Dermis blood vessel endothelial cell (primary cell): Measurements from ENCODE around the gene AVL9. TPM values are rescaled to one million over a fixed set of nuclear protein-coding genes. Genes with fewer than 3 reads are reported as not detected.
"Not testable (repeated sequence)": the region's sequence is repeated elsewhere in the genome, so short reads cannot be mapped to it uniquely, and the experiment has no call there.

ENCODE experiments used
- DNase-seq: peaks from one replicate; pipeline ENCODE4 v3.0.0; 2010
- total RNA-seq: library from RNA; depleted of rRNA; stranded (reverse); fragments of >200 nt; gene quantifications from 2 replicates; pipeline ENCODE4 v1.2.3, GENCODE V29; 2014

The AVL9 gene
- 49.0 and 81.9 TPM in 2 replicates for total RNA-seq

- peak; percentile 98 for DNase-seq
Observed at GRCh38 chr7:32495298-32496051, at the start of gene AVL9. Gene AVL9, plus strand, starts transcription at chr7:32495489. Its CDS starts 221 bp downstream, at chr7:32495710.

GRCh38 chr7:32447218-32447617 is 48.1 kb upstream of the AVL9 start:
- no peak for DNase-seq

GRCh38 chr7:32453341-32454011 is 41.8 kb upstream of the AVL9 start:
- no peak for DNase-seq

- DNase-seq: no peak
Observed at GRCh38 chr7:32458025-32458424, 37.3 kb upstream of the AVL9 start.

GRCh38 chr7:32459788-32460187 is 35.5 kb upstream of the AVL9 start:
- no peak for DNase-seq

GRCh38 chr7:32461484-32461883 is 33.8 kb upstream of the AVL9 start:
- no peak for DNase-seq

- no peak for DNase-seq
Observed at GRCh38 chr7:32462451-32462850, 32.8 kb upstream of the AVL9 start.

GRCh38 chr7:32462977-32463376 is 32.3 kb upstream of the AVL9 start:
- no peak for DNase-seq

- not testable (repeated sequence) for DNase-seq
Observed at GRCh38 chr7:32464641-32465416, 30.5 kb upstream of the AVL9 start.

GRCh38 chr7:32470004-32470403 is 25.3 kb upstream of the AVL9 start:
- DNase-seq: not testable (repeated sequence)

- DNase-seq: no peak
Observed at GRCh38 chr7:32470871-32471270, 24.4 kb upstream of the AVL9 start.

GRCh38 chr7:32472015-32472414 is 23.3 kb upstream of the AVL9 start:
- DNase-seq: no peak

GRCh38 chr7:32474008-32474407 is 21.3 kb upstream of the AVL9 start:
- no peak for DNase-seq

- peak; percentile 48 for DNase-seq
Observed at GRCh38 chr7:32476816-32477648, 18.3 kb upstream of the AVL9 start.

- DNase-seq: no peak
Observed at GRCh38 chr7:32477649-32477980, 17.7 kb upstream of the AVL9 start.

GRCh38 chr7:32479574-32480200 is 15.6 kb upstream of the AVL9 start:
- peak; percentile 79 for DNase-seq

GRCh38 chr7:32481176-32481575 is 14.1 kb upstream of the AVL9 start:
- no peak for DNase-seq

GRCh38 chr7:32481921-32482320 is 13.4 kb upstream of the AVL9 start:
- no peak for DNase-seq

GRCh38 chr7:32489788-32490126 is 5.5 kb upstream of the AVL9 start:
- DNase-seq: no peak

GRCh38 chr7:32490127-32490796 is 5.0 kb upstream of the AVL9 start, which contains the start of gene LSM5:
Gene LSM5, minus strand, starts transcription at chr7:32490380. Its CDS starts 15 bp downstream, at chr7:32490365.
- peak; percentile 97 for DNase-seq

GRCh38 chr7:32494946-32495297 is 367 bp upstream of the AVL9 start:
- no peak for DNase-seq
